ENCODE measurements around the gene ARHGAP33.
"Not testable (repeated sequence)": the region's sequence is repeated elsewhere in the genome, so short reads cannot be mapped to it uniquely, and the experiment has no call there.

ARHGAP33 gene

DNA sequence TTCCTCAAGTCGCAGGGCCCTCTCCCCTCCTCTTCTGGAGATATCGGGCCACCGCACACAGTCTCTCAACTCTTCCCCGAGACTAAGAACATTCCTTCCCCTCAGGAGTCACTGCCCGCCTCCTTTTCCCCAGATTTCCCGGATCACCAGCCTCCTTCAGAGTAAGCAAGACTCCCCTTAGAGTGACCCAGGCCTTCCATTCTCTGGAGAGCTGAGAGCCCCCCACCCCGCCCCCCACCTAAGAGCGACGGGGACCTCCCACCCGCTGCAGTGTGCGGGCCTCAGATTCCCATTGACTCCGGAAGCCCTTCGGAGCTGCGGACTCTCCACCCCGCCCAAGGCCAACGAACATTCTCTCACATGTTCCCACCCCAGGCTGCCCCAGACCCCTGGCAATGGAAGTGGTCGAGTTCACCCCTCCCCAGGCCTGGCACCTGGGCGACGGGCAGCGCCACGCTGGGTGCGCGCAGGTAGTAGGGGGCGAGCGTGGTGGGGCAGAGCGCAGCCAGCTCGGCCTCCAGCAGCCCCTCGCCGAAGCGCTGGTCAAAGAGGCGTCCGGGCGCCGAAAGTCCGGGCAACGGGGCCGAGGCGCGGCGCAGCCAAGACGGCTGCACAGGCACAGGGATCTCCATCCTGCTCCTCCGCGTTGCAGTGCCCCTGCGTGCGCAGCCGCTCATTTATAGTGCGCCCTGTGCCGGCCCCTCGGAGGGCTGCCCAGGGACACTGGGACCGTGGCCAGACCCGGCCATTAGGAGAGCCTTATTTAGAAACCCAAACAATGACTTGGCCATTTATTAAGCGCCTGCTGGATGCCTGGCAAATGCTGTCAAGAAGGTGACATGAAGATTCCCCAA lies 18.8 kb upstream of the ARHGAP33 start, which contains the start of gene HSPB6:
TSS of gene HSPB6 (minus strand) at position 653 of the 854 bp plus-strand sequence. CDS start at position 632, 21 bp downstream.
- H3K4me3 Mint-ChIP-seq = peak within 1 kb of the TSS; percentile 93
- peak within 1 kb of the TSS; percentile 95 for H3K27ac Mint-ChIP-seq
- peaks cover 27% of the 10 kb centered on the region for H3K36me3 Mint-ChIP-seq
- no peak for DNase-seq
- H3K27me3 Mint-ChIP-seq = peaks cover 13% of the 10 kb centered on the region
- no peaks in the 10 kb centered on the region for H3K9me3 Mint-ChIP-seq
- CTCF ChIA-PET = no interaction called here
- H3K4me1 Mint-ChIP-seq = peaks cover 44% of the 10 kb centered on the region

DNA sequence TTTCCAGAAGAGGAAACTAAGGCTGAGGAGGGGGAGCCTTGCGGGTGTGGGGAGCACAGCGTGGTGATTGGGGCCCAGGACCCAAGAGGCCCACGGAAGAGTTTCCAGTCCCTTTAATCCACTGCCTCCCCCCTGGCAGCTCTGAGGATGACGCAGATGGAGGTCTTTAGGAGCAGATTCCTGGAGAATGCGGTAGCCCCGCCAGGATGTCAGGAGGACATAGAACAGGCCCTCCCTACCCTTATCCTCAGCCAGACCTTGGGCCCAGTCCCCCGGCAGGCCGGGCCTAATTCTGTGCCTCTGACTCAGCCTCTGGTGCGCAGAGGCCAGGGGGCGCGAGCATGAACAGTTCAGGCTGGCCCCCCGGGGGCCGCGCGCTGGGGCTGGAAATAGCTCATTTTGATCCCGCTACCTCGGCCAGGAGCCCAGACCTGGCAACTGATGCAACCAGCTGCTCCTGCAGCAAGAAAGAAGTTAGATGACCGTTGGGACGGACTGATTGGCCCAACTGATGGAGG lies 18.1 kb upstream of the ARHGAP33 start:
- DNase-seq = peak; percentile 46
- H3K27ac Mint-ChIP-seq = peak overlapping the region; percentile 95
- peaks cover 46% of the 10 kb centered on the region for H3K4me1 Mint-ChIP-seq
- H3K4me3 Mint-ChIP-seq = peak overlapping the region; percentile 93
- peaks cover 33% of the 10 kb centered on the region for H3K36me3 Mint-ChIP-seq
- H3K27me3 Mint-ChIP-seq = peaks cover 13% of the 10 kb centered on the region
- CTCF ChIA-PET = no interaction called here
- H3K9me3 Mint-ChIP-seq = no peaks in the 10 kb centered on the region

GRCh38 chr19:35757749-35758608 lies 17.4 kb upstream of the ARHGAP33 start, which contains the start of gene PROSER3:
Gene PROSER3, plus strand, starts transcription at chr19:35758176. Its CDS starts 40 bp downstream, at chr19:35758216.
- Mint-ChIP-seq H3K4me1 (peaks cover 46% of the 10 kb centered on the region), H3K36me3 (peaks cover 33% of the 10 kb centered on the region), H3K27ac (peak within 1 kb of the TSS; percentile 95), H3K4me3 (peak within 1 kb of the TSS; percentile 93), H3K9me3 (no peaks in the 10 kb centered on the region), H3K27me3 (peaks cover 13% of the 10 kb centered on the region)
- CTCF ChIA-PET = no interaction called here
- peak; percentile 99 for DNase-seq

GRCh38 chr19:35759697-35760096 lies 15.7 kb upstream of the ARHGAP33 start:
- H3K4me3 Mint-ChIP-seq = peak overlapping the region; percentile 93
- H3K36me3 Mint-ChIP-seq = peaks cover 26% of the 10 kb centered on the region
- H3K9me3 Mint-ChIP-seq = no peaks in the 10 kb centered on the region
- DNase-seq = no peak
- peaks cover 46% of the 10 kb centered on the region for H3K4me1 Mint-ChIP-seq
- H3K27me3 Mint-ChIP-seq = peaks cover 13% of the 10 kb centered on the region
- CTCF ChIA-PET = no interaction called here
- H3K27ac Mint-ChIP-seq = peak overlapping the region; percentile 66

DNA sequence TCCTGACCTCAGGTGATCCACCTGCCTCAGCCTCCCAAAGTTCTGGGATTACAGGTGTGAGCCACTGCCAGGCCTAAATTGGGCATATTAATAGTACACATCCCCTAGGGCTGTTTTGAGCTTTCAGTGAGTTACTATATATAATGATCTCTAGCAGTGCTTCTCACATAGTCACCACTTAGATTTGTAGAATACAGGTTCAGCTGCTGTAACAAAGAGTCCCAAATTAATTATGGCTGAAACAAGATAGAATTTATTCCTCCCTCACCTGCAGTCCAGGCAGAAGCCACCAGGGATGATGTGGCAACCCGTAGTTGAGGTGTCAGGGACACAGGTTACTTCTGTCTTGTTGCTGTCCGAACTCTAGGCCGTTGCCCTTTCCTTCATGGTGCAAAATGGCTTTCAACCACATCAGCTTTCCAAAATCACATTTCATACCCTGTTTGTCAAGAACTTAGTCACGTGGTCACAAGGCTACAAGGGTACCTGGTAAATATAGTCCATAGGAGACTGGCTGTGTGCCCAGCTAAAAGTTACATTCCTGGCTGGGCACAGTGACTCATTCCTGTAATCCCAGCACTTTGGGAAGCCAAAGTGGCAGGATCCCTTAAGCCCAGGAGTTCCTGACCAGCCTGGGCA lies 14.5 kb upstream of the ARHGAP33 start:
- Mint-ChIP-seq H3K4me3 (no peak overlapping the region), H3K36me3 (peaks cover 26% of the 10 kb centered on the region), H3K27ac (no peak overlapping the region), H3K4me1 (peaks cover 42% of the 10 kb centered on the region), H3K9me3 (no peaks in the 10 kb centered on the region), H3K27me3 (peaks cover 13% of the 10 kb centered on the region)
- no peak for DNase-seq
- CTCF ChIA-PET = no interaction called here

DNA sequence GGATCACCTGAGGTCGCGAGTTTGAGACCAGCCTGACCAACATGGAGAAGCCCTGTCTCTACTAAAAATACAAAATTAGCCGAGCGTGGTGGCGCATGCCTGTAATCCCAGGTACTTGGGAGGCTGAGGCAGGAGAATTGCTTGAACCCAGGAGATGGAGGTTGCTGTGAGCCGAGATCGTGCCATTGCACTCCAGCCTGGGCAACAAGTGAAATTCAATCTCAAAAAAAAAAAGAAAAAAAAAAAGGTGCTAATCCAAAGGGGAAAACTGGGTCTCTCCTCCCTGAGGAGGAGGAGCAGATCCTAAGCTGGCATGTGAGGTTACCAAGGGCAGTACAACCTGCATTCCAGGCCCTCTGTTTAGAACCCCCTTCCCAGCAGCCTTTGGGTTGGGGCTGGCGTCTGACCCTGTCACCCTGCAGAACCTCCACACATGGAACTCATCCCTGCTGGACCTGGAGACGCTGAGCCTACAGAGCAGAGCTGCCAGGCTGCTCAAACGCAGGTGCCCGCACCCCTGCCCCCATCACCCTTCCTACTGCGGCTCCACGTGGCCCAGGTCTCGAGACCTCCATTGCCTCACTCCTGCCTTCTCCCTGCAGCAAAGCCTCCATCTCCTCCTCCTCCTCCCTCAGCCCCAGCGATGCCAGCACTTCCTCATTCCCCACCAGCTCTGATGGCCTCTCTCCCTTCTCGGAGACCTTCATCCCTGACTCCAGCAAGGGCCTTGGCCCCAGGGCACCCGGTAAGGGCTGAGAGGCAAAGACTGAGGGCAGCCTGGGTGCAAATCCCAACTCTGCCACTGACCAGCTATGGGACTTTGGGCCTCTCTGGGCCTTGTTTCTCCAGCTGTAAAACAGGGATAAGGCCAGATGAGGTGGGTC lies 10.7 kb upstream of the ARHGAP33 start:
- no peak overlapping the region for H3K4me3 Mint-ChIP-seq
- CTCF ChIA-PET = interaction anchor here (1.0 to 1.3 kb wide), 2 partner anchors 12 to 14 kb away, joined by 3 read pairs; no protein-coding TSS in a partner anchor
- DNase-seq = no peak
- peaks cover 27% of the 10 kb centered on the region for H3K36me3 Mint-ChIP-seq
- no peaks in the 10 kb centered on the region for H3K9me3 Mint-ChIP-seq
- H3K27me3 Mint-ChIP-seq = no peaks in the 10 kb centered on the region
- H3K27ac Mint-ChIP-seq = no peak overlapping the region
- peaks cover 10% of the 10 kb centered on the region for H3K4me1 Mint-ChIP-seq

DNA sequence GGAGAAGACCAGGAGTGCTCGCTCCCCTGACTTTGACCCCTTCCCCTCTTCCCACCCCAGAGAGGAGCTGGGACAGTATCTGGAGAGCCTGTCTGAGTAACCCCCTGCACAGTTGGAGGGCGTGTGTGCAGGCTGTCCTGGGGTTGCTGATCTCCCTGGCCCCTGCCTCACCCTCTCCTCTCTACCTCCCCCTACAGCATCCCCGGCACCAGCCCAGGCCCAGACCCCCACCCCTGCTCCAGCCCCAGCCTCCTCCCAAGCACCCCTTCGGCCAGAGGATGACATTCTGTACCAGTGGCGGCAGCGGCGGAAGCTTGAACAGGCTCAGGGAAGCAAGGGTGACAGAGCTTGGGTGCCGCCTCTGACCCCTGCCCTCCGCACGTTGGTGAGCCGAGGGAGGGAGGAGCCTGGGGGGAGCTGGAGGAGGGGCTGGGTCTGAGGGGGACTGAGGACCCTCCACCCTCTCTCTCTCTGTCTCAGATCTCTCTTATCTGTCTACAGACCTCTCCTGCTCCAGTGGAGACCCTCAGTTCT lies 8.7 kb upstream of the ARHGAP33 start:
- H3K36me3 Mint-ChIP-seq = peaks cover 21% of the 10 kb centered on the region
- DNase-seq = no peak
- H3K4me3 Mint-ChIP-seq = no peak overlapping the region
- H3K27ac Mint-ChIP-seq = no peak overlapping the region
- no peaks in the 10 kb centered on the region for H3K27me3 Mint-ChIP-seq
- no peaks in the 10 kb centered on the region for H3K9me3 Mint-ChIP-seq
- H3K4me1 Mint-ChIP-seq = peaks cover 5% of the 10 kb centered on the region
- CTCF ChIA-PET = interaction anchor here (0.8 kb wide), 1 partner anchor 14 kb away, joined by 3 read pairs; no protein-coding TSS in a partner anchor

GRCh38 chr19:35767288-35768081 lies 7.9 kb upstream of the ARHGAP33 start:
- H3K27ac Mint-ChIP-seq = no peak overlapping the region
- no peaks in the 10 kb centered on the region for H3K27me3 Mint-ChIP-seq
- H3K4me3 Mint-ChIP-seq = no peak overlapping the region
- CTCF ChIA-PET = interaction anchor here (1.0 kb wide), 1 partner anchor 52 kb away, joined by 3 read pairs; no protein-coding TSS in a partner anchor
- peaks cover 3% of the 10 kb centered on the region for H3K4me1 Mint-ChIP-seq
- no peak for DNase-seq
- peaks cover 16% of the 10 kb centered on the region for H3K36me3 Mint-ChIP-seq
- H3K9me3 Mint-ChIP-seq = no peaks in the 10 kb centered on the region

GRCh38 chr19:35768082-35768421 lies 7.3 kb upstream of the ARHGAP33 start:
- Mint-ChIP-seq H3K4me1 (peaks cover 3% of the 10 kb centered on the region), H3K9me3 (no peaks in the 10 kb centered on the region), H3K4me3 (no peak overlapping the region), H3K27ac (no peak overlapping the region), H3K36me3 (peaks cover 16% of the 10 kb centered on the region), H3K27me3 (no peaks in the 10 kb centered on the region)
- CTCF ChIA-PET = interaction anchor here (1.0 kb wide), 1 partner anchor 52 kb away, joined by 3 read pairs; no protein-coding TSS in a partner anchor
- no peak for DNase-seq

- Mint-ChIP-seq H3K36me3 (peaks cover 17% of the 10 kb centered on the region), H3K4me1 (peaks cover 25% of the 10 kb centered on the region)
- DNase-seq, H3K9me3 Mint-ChIP-seq, H3K4me3 Mint-ChIP-seq, CTCF ChIA-PET, H3K27ac Mint-ChIP-seq, H3K27me3 Mint-ChIP-seq: not testable (repeated sequence)
Observed at GRCh38 chr19:35772362-35772761, 3.0 kb upstream of the ARHGAP33 start.

- Mint-ChIP-seq H3K36me3 (peaks cover 20% of the 10 kb centered on the region), H3K9me3 (no peaks in the 10 kb centered on the region), H3K4me3 (no peak overlapping the region), H3K4me1 (peaks cover 31% of the 10 kb centered on the region), H3K27me3 (no peaks in the 10 kb centered on the region), H3K27ac (no peak overlapping the region)
- DNase-seq = no peak
- CTCF ChIA-PET = no interaction called here
Observed at GRCh38 chr19:35773020-35773806, 2.2 kb upstream of the ARHGAP33 start.
